K562 (cell line): Measurements from ENCODE around the gene ZFP64. TPM values are rescaled to one million over a fixed set of nuclear protein-coding genes. Genes with fewer than 3 reads are reported as not detected.

ENCODE experiments used
- E2F3 ChIP-seq: fragments of 250-450 bp; sonication (Bioruptor Pico); IDR thresholded peaks from 2 replicates; pipeline ENCODE4 v1.4.0; 2020; ENCODE audit warnings: mild to moderate bottlenecking
- MCM3 ChIP-seq: fragments of 450-650 bp; IDR thresholded peaks from 2 replicates; pipeline ENCODE4 v1.6.1; 2016
- RBM34 ChIP-seq: fragments of 200-400 bp; formaldehyde crosslinking; IDR thresholded peaks from 2 replicates; pipeline ENCODE4 v1.6.1; 2018; ENCODE audit warnings: low read length, borderline replicate concordance; ENCODE audit not compliant: insufficient read depth
- SMAD3 ChIP-seq: fragments of 450-650 bp; formaldehyde crosslinking; conservative IDR thresholded peaks from 2 replicates; pipeline ENCODE4 v1.4.0; 2020; ENCODE audit warnings: mild to moderate bottlenecking
- SMARCE1 ChIP-seq: fragments of 450-650 bp; IDR thresholded peaks from 2 replicates; pipeline ENCODE4 v1.7.1; 2016; ENCODE audit warnings: mild to moderate bottlenecking
- polyA plus RNA-seq, 8 experiments: library from polyadenylated mRNA; depleted of rRNA in 4 of 8; stranded (reverse) in 5 of 8; unstranded in 3 of 8; fragments of >200 nt; fragmentation: Nextera tagmentation in 2 of 8; fragmentation: Illumina TruSeq in 1 of 8; extraction: Ambion mirVana in 2 of 8; extraction: Trizol in 1 of 8; gene quantifications; 2 replicates each; pipeline versions ENCODE4 v1.2.1 to v1.2.3, GENCODE V29; 2011 to 2014; ENCODE audit warnings: inconsistent platforms in 1 of 8, missing spikeins in 1 of 8
- total RNA-seq, 7 experiments: library from RNA; depleted of rRNA in 6 of 7; stranded (reverse); fragments of >200 nt in 6 of 7; fragmentation: Illumina TruSeq in 2 of 7; extraction: Trizol in 2 of 7; gene quantifications; 2 replicates each; pipeline versions ENCODE4 v1.2.1 to v1.2.3, GENCODE V29; 2011 to 2021; ENCODE audit warnings: low replicate concordance in 1 of 7
- TF ChIP-seq, protein P1 (sequence below), 2 experiments: fragments of 250-450 bp in 1 of 2; fragments of 450-650 bp in 1 of 2; sonication (Bioruptor Pico) in 1 of 2; IDR thresholded peaks; 2 replicates each; pipeline versions ENCODE4 v1.6.1 to v1.8.0; 2016 to 2021; ENCODE audit warnings: mild to moderate bottlenecking in 2 of 2, moderate library complexity in 2 of 2, missing compliant biosample characterization in 1 of 2, missing genetic modification characterization in 1 of 2
- TF ChIP-seq, protein P2 (sequence below), 2 experiments: fragments of 450-650 bp; formaldehyde crosslinking in 1 of 2; IDR thresholded peaks; 2 replicates each; pipeline versions ENCODE4 v1.4.0 to v1.6.1; 2014 to 2020; ENCODE audit warnings: mild to moderate bottlenecking in 2 of 2, borderline replicate concordance in 1 of 2, low read depth in 1 of 2
- TF ChIP-seq, protein P3 (sequence below): sonication (generic); formaldehyde crosslinking; IDR thresholded peaks from 2 replicates; pipeline ENCODE4 v1.8.0; 2022; ENCODE audit warnings: mild to moderate bottlenecking, missing genetic modification reagents

ZFP64 gene
- total and polyA plus RNA-seq, 9 of the 15 experiments (the other 6 are each of a cell fraction or from before 2014, with no cell fraction given) = 1.4 to 13.4 (median 7.0) TPM

DNA sequence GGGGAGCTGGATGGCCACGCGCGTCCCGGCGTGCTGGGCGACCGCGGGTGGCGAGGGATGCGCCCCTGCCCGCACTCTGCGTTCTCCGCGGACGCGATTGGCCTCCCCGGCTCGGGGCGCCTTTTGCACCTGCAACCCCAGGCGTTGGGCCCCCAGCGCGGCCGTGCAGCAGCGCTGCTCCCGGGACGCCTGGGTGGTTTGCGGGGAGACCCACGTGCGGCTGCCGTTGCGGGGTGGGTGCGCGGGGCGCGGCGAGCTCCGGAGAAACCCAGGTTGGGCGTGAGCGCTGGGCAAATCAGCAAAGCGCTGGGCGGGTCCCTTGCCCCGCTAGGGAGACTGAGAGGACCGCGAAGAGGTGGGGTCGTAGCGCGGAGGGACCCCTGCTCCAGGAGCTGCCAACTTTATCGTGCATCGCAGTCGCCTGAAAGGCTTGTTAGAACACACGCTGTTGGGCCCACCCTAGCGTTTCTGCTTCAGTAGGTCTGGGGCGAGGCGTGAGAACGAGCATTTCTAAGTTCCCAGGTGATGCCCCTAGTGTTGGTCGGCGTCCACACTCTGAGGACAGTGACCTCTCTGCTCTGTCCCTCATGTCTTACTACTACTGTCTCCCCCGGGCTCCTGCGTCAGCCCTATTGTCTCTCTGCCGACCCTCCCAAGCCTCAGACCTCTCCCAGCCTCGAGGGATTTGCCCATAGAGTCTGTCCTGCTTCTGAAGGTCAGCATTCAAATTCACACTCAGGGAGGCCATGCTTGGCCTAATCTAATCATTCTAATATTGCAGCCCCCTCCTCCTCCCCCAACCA lies 538 bp upstream of the ZFP64 start (continued):
- TF ChIP-seq, protein P1, sequence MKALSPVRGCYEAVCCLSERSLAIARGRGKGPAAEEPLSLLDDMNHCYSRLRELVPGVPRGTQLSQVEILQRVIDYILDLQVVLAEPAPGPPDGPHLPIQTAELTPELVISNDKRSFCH (CRISPR knock-in tag; IDR thresholded peaks at IDR 0.05) = no peak
- TF ChIP-seq, protein P1 (tag; IDR thresholded peaks at IDR 0.05) = no peak; the same call in 1 of the 2 replicates
- TF ChIP-seq, protein P2, sequence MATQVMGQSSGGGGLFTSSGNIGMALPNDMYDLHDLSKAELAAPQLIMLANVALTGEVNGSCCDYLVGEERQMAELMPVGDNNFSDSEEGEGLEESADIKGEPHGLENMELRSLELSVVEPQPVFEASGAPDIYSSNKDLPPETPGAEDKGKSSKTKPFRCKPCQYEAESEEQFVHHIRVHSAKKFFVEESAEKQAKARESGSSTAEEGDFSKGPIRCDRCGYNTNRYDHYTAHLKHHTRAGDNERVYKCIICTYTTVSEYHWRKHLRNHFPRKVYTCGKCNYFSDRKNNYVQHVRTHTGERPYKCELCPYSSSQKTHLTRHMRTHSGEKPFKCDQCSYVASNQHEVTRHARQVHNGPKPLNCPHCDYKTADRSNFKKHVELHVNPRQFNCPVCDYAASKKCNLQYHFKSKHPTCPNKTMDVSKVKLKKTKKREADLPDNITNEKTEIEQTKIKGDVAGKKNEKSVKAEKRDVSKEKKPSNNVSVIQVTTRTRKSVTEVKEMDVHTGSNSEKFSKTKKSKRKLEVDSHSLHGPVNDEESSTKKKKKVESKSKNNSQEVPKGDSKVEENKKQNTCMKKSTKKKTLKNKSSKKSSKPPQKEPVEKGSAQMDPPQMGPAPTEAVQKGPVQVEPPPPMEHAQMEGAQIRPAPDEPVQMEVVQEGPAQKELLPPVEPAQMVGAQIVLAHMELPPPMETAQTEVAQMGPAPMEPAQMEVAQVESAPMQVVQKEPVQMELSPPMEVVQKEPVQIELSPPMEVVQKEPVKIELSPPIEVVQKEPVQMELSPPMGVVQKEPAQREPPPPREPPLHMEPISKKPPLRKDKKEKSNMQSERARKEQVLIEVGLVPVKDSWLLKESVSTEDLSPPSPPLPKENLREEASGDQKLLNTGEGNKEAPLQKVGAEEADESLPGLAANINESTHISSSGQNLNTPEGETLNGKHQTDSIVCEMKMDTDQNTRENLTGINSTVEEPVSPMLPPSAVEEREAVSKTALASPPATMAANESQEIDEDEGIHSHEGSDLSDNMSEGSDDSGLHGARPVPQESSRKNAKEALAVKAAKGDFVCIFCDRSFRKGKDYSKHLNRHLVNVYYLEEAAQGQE (IDR thresholded peaks at IDR 0.05; ENCODE audit: borderline replicate concordance) = no peak
- TF ChIP-seq, protein P2 (CRISPR knock-in tag; IDR thresholded peaks at IDR 0.05; ENCODE audit: low read depth) = peak; percentile 36; the same call in 1 of the 2 replicates
- TF ChIP-seq MCM3 = no peak
- TF ChIP-seq, protein P3, sequence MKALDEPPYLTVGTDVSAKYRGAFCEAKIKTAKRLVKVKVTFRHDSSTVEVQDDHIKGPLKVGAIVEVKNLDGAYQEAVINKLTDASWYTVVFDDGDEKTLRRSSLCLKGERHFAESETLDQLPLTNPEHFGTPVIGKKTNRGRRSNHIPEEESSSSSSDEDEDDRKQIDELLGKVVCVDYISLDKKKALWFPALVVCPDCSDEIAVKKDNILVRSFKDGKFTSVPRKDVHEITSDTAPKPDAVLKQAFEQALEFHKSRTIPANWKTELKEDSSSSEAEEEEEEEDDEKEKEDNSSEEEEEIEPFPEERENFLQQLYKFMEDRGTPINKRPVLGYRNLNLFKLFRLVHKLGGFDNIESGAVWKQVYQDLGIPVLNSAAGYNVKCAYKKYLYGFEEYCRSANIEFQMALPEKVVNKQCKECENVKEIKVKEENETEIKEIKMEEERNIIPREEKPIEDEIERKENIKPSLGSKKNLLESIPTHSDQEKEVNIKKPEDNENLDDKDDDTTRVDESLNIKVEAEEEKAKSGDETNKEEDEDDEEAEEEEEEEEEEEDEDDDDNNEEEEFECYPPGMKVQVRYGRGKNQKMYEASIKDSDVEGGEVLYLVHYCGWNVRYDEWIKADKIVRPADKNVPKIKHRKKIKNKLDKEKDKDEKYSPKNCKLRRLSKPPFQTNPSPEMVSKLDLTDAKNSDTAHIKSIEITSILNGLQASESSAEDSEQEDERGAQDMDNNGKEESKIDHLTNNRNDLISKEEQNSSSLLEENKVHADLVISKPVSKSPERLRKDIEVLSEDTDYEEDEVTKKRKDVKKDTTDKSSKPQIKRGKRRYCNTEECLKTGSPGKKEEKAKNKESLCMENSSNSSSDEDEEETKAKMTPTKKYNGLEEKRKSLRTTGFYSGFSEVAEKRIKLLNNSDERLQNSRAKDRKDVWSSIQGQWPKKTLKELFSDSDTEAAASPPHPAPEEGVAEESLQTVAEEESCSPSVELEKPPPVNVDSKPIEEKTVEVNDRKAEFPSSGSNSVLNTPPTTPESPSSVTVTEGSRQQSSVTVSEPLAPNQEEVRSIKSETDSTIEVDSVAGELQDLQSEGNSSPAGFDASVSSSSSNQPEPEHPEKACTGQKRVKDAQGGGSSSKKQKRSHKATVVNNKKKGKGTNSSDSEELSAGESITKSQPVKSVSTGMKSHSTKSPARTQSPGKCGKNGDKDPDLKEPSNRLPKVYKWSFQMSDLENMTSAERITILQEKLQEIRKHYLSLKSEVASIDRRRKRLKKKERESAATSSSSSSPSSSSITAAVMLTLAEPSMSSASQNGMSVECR (CRISPR knock-in tag) = peak; percentile 60; the same call in 1 of the 2 replicates
- TF ChIP-seq SMARCE1 = 0 out of 2 replicates have a peak, but pooled peaks have one; percentile 18
- TF ChIP-seq SMAD3 (CRISPR knock-in tag) = no peak
- no peak for TF ChIP-seq RBM34
- TF ChIP-seq E2F3 (CRISPR knock-in tag) = no peak
